Mesenchymal stem cell (in vitro differentiated cells and primary cell): ENCODE measurements around the gene CTRL.

Experiments
- DNase-seq: peaks from one replicate; pipeline ENCODE4 v3.0.0-alpha.2; 2013
- H2AFZ ChIP-seq: one replicate; pipeline ENCODE4 v1.6.1; 2013; ENCODE audit warnings: low read depth, mild to moderate bottlenecking, control low read depth, inconsistent platforms, low read length, moderate library complexity
- H2AK5ac ChIP-seq: 2 replicates; pipeline ENCODE4 v1.6.1; 2013; ENCODE audit warnings: low read length, moderate library complexity, mild to moderate bottlenecking, inconsistent platforms; ENCODE audit not compliant: severe bottlenecking
- H2BK120ac ChIP-seq: one replicate; pipeline ENCODE4 v1.6.1; 2013; ENCODE audit warnings: low read depth, mild to moderate bottlenecking, inconsistent platforms, low read length, moderate library complexity
- H2BK12ac ChIP-seq, 2 experiments: one replicate each; pipeline ENCODE4 v1.6.1; 2013; ENCODE audit warnings: inconsistent platforms in 2 of 2, low read length in 2 of 2, mild to moderate bottlenecking in 2 of 2, moderate library complexity in 2 of 2, control low read depth in 1 of 2
- H2BK15ac ChIP-seq: one replicate; pipeline ENCODE4 v1.6.1; 2013; ENCODE audit warnings: mild to moderate bottlenecking, low read depth, inconsistent platforms; ENCODE audit not compliant: poor library complexity, severe bottlenecking
- H2BK5ac ChIP-seq: 2 replicates; pipeline ENCODE4 v1.6.1; 2013; ENCODE audit warnings: low read depth, mild to moderate bottlenecking, low read length, control low read depth, inconsistent platforms; ENCODE audit not compliant: poor library complexity, severe bottlenecking
- H3K14ac ChIP-seq, 2 experiments: one replicate each; pipeline ENCODE4 v1.6.1; 2013; ENCODE audit warnings: inconsistent platforms in 2 of 2, low read length in 2 of 2, control low read depth in 1 of 2, mild to moderate bottlenecking in 1 of 2, moderate library complexity in 1 of 2
- H3K18ac ChIP-seq, 2 experiments: one replicate each; pipeline ENCODE4 v1.6.1; 2013; ENCODE audit warnings: inconsistent platforms in 2 of 2, low read length in 2 of 2, control low read depth in 1 of 2, low read depth in 1 of 2, mild to moderate bottlenecking in 1 of 2
- H3K23ac ChIP-seq, 2 experiments: one replicate each; pipeline ENCODE4 v1.6.1; 2013; ENCODE audit warnings: inconsistent platforms in 2 of 2, low read length in 2 of 2, mild to moderate bottlenecking in 2 of 2, moderate library complexity in 2 of 2, control low read depth in 1 of 2
- H3K27ac ChIP-seq: 2 replicates; pipeline ENCODE4 v1.5.1; 2013; ENCODE audit warnings: mild to moderate bottlenecking, moderate library complexity, low read length, control low read depth, inconsistent platforms; ENCODE audit not compliant: poor library complexity, severe bottlenecking
- H3K27me3 ChIP-seq, 2 experiments: 2 replicates each; pipeline versions ENCODE4 v1.6.1 to v1.7.0; 2013; ENCODE audit warnings: low read length in 2 of 2, mild to moderate bottlenecking in 2 of 2, moderate library complexity in 2 of 2, control low read depth in 1 of 2, inconsistent platforms in 1 of 2; ENCODE audit not compliant: control insufficient read depth in 1 of 2, insufficient read depth in 1 of 2
- H3K36me3 ChIP-seq, 2 experiments: 2 replicates each; pipeline versions ENCODE4 v1.6.1 to v1.7.0; 2013; ENCODE audit warnings: low read length in 2 of 2, control low read depth in 1 of 2, inconsistent platforms in 1 of 2, low read depth in 1 of 2, mild to moderate bottlenecking in 1 of 2; ENCODE audit not compliant: insufficient read depth in 2 of 2, control insufficient read depth in 1 of 2
- H3K4ac ChIP-seq, 2 experiments: one replicate each; pipeline ENCODE4 v1.6.1; 2013; ENCODE audit warnings: inconsistent platforms in 2 of 2, low read length in 2 of 2, mild to moderate bottlenecking in 2 of 2, moderate library complexity in 2 of 2, control low read depth in 1 of 2, low read depth in 1 of 2
- H3K4me1 ChIP-seq: 2 replicates; pipeline ENCODE4 v1.6.1; 2013; ENCODE audit warnings: low read depth, low read length, control low read depth; ENCODE audit not compliant: control insufficient read depth, insufficient read depth
- H3K4me2 ChIP-seq: 2 replicates; pipeline ENCODE4 v1.6.1; 2013; ENCODE audit warnings: low read length, mild to moderate bottlenecking, inconsistent platforms; ENCODE audit not compliant: poor library complexity, severe bottlenecking
- H3K4me3 ChIP-seq, 2 experiments: 2 replicates each; pipeline versions ENCODE4 v1.5.1 to v1.7.0; 2013; ENCODE audit warnings: low read length in 2 of 2, mild to moderate bottlenecking in 2 of 2, control low read depth in 1 of 2, low read depth in 1 of 2; ENCODE audit not compliant: insufficient read depth in 1 of 2
- H3K79me1 ChIP-seq: replicated peaks from 2 replicates; pipeline ENCODE4 v1.6.1; 2013; ENCODE audit warnings: mild to moderate bottlenecking, control low read depth, low read length, inconsistent platforms; ENCODE audit not compliant: poor library complexity, severe bottlenecking
- H3K9ac ChIP-seq: 2 replicates; pipeline ENCODE4 v1.7.0; 2013; ENCODE audit warnings: mild to moderate bottlenecking, low read length, moderate library complexity
- H3K9me3 ChIP-seq: 2 replicates; pipeline ENCODE4 v1.7.0; 2013; ENCODE audit warnings: mild to moderate bottlenecking, low read length; ENCODE audit not compliant: control insufficient read depth
- H4K8ac ChIP-seq: one replicate; pipeline ENCODE4 v1.6.1; 2013; ENCODE audit warnings: inconsistent platforms, mild to moderate bottlenecking, low read length, moderate library complexity
- H4K91ac ChIP-seq: one replicate; pipeline ENCODE4 v1.6.1; 2013; ENCODE audit warnings: mild to moderate bottlenecking, low read length, inconsistent platforms
- WGBS: methylation state at CpG from one replicate; pipeline ENCODE4 v1.1.7; 2013; ENCODE audit warnings: mixed read lengths; 5-methylcytosine and 5-hydroxymethylcytosine counted together

Gene CTRL

DNA sequence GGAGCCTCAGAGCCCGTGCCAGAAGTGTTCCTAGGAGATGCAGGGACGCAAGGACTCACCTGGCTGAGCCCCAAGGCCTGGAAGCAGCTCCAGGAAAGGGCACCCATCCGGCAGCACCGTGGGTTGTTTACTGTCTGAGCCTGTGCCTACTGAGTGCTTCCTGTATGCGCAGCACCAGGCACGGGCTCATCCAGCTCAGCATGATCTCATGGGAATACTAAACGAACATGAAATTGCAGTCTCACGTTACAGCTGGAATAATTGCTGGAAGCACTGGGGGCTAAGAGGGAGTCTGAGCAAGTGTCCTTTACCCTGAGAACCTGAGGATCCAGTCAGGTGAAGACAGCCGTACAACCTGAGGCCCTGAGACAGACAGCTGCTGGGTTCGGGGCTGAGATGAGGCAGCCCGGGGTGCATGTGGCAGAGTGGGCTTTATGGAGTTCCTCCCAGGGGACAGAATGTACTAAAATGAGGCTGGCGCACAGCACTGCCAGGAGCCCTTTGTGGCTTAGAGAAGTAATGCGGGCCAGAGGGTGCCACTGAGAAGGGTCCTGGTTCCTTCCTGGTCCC, 5.4 kb downstream of the CTRL start:
- 81% methylated on average over 13 of the region's 13 CpGs for WGBS
- no peak overlapping the region for H2BK120ac ChIP-seq
- H3K4ac ChIP-seq, result no peak overlapping the region
- H3K4me1 ChIP-seq, result peaks cover 13% of the 10 kb centered on the region
- H2BK12ac ChIP-seq, result no peak overlapping the region
- no peak overlapping the region for H3K4me2 ChIP-seq
- H2AK5ac ChIP-seq, result no peak overlapping the region
- no peaks in the 10 kb centered on the region for H3K27me3 ChIP-seq
- H3K9ac ChIP-seq, result peak overlapping the region; percentile 8
- peaks cover 42 to 63% of the 10 kb centered on the region in 2 experiments for H3K36me3 ChIP-seq
- H3K23ac ChIP-seq, result no peak overlapping the region
- no peak overlapping the region for H3K4me3 ChIP-seq
- no peaks in the 10 kb centered on the region for H3K9me3 ChIP-seq
- no peak overlapping the region for H2BK15ac ChIP-seq
- DNase-seq, result no peak
- H4K8ac ChIP-seq, result no peak overlapping the region
- H3K14ac ChIP-seq, result no peak overlapping the region
- H2BK5ac ChIP-seq, result no peak overlapping the region
- H3K18ac ChIP-seq, result no peak overlapping the region
- peaks cover 46% of the 10 kb centered on the region for H3K79me1 ChIP-seq
- no peak overlapping the region for H4K91ac ChIP-seq
- H3K27ac ChIP-seq, result no peak overlapping the region
- no peak overlapping the region for H2AFZ ChIP-seq

- Histone ChIP-seq H2BK5ac (no peak overlapping the region), H3K9me3 (no peaks in the 10 kb centered on the region), H4K91ac (no peak overlapping the region), H3K9ac (no peak overlapping the region), H3K4me3 (no peak overlapping the region), H3K79me1 (peaks cover 48% of the 10 kb centered on the region), H4K8ac (no peak overlapping the region), H3K27ac (no peak overlapping the region), H3K27me3 (no peaks in the 10 kb centered on the region), H3K23ac (no peak overlapping the region), H2AFZ (no peak overlapping the region), H3K4me1 (peaks cover 16% of the 10 kb centered on the region), H2BK12ac (no peak overlapping the region), H3K4me2 (no peak overlapping the region), H2AK5ac (no peak overlapping the region), H3K4ac (no peak overlapping the region), H3K14ac (no peak overlapping the region), H2BK15ac (no peak overlapping the region), H3K18ac (no peak overlapping the region), H3K36me3 (peaks cover 30 to 57% of the 10 kb centered on the region in 2 experiments), H2BK120ac (no peak overlapping the region)
- WGBS, result 97% methylated on average over 9 of the region's 10 CpGs
- no peak for DNase-seq
These were observed 7.3 kb downstream of the CTRL start for GRCh38 chr16:67924140-67924906.

DNA sequence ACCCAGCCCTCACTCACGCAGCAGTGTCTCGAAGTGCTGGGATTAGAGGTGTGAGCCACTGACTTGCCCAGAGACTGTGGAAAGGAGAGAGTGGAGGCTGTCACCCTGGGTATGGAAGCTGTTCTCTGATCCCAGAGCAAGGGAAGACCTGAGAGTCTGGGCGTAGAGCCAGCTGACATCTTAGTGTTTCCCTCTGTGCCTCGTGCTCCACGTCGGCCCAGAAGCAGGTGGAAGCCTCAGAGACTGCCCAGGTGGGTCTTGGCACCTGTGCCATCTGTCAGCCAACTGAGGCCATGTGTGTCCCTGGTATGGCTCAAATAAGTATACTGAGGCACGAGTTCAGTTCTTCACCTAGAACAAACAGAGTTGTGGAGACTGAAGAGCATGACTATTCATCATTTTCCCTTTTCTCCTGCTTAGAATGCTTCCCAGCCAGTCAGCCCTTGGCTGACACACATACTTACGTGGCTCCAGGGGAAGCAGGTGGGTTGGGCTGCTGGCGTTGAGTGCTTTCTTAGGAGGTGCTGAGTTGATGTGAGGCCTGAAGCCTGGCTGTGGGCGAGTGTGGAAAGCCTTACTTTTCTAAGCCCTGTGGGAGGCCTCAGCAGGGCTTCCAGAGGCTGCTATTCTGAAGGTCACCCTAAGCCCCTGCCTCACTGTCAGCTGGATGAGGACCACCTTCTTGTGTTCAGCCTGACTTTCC, 8.1 kb downstream of the CTRL start:
- Histone ChIP-seq H3K4me1 (peaks cover 18% of the 10 kb centered on the region), H2BK5ac (no peak overlapping the region), H3K4me3 (no peak overlapping the region), H3K23ac (no peak overlapping the region), H3K18ac (no peak overlapping the region), H3K9me3 (no peaks in the 10 kb centered on the region), H3K79me1 (peaks cover 48% of the 10 kb centered on the region), H3K9ac (no peak overlapping the region), H3K27ac (no peak overlapping the region), H2AK5ac (no peak overlapping the region), H3K4ac (no peak overlapping the region), H3K36me3 (peaks cover 25 to 55% of the 10 kb centered on the region in 2 experiments), H2BK120ac (no peak overlapping the region), H3K27me3 (no peaks in the 10 kb centered on the region), H3K14ac (no peak overlapping the region), H2BK12ac (no peak overlapping the region), H4K91ac (no peak overlapping the region), H2BK15ac (no peak overlapping the region), H3K4me2 (no peak overlapping the region), H2AFZ (no peak overlapping the region), H4K8ac (no peak overlapping the region)
- DNase-seq, result no peak
- WGBS, result 94% methylated on average over 10 of the region's 10 CpGs

GRCh38 chr16:67922740-67923139, 8.9 kb downstream of the CTRL start:
- DNase-seq, result no peak
- H2BK5ac ChIP-seq, result no peak overlapping the region
- H2BK12ac ChIP-seq, result no peak overlapping the region
- H3K36me3 ChIP-seq, result peaks cover 17 to 51% of the 10 kb centered on the region in 2 experiments
- peaks cover 23% of the 10 kb centered on the region for H3K4me1 ChIP-seq
- H2BK15ac ChIP-seq, result no peak overlapping the region
- no peak overlapping the region for H4K8ac ChIP-seq
- peak overlapping the region; percentile 21 for H3K9ac ChIP-seq
- H2AK5ac ChIP-seq, result no peak overlapping the region
- H3K27ac ChIP-seq, result no peak overlapping the region
- H3K18ac ChIP-seq, result no peak overlapping the region
- peaks cover 49% of the 10 kb centered on the region for H3K79me1 ChIP-seq
- no peak overlapping the region for H3K23ac ChIP-seq
- no peaks in the 10 kb centered on the region for H3K27me3 ChIP-seq
- H4K91ac ChIP-seq, result no peak overlapping the region
- no peak overlapping the region for H2AFZ ChIP-seq
- no peak overlapping the region for H2BK120ac ChIP-seq
- H3K9me3 ChIP-seq, result no peaks in the 10 kb centered on the region
- H3K4ac ChIP-seq, result no peak overlapping the region
- H3K14ac ChIP-seq, result no peak overlapping the region
- no peak overlapping the region for H3K4me3 ChIP-seq
- H3K4me2 ChIP-seq, result no peak overlapping the region
- WGBS, result 88% methylated on average over 8 of the region's 8 CpGs
